MCF 10A (cell line): Measurements from ENCODE around the gene APBB2. TPM values are rescaled to one million over a fixed set of nuclear protein-coding genes. Genes with fewer than 3 reads are reported as not detected.
A peak's percentile ranks its signal among the peaks of the same experiment; 100 is the strongest.

Source experiments
- BruUV-seq: library from RNA; stranded (reverse); fragments of 400-500 nt; replicated peaks from 2 replicates; lab custom pipeline; 2021; lab: Mats Ljungman, UMichigan
- CTCF ChIA-PET: fragments of 300-600 bp; sonication (Branson Sonifier 250); formaldehyde crosslinking; extraction: SDS; loops from one replicate; lab custom pipeline; 2021; ENCODE audit warnings: antibody characterized with exemption, inconsistent platforms; lab: Yijun Ruan, JAX
- POLR2A ChIA-PET: fragments of 300-600, 350-650 bp; sonication (Branson Sonifier 250); formaldehyde crosslinking; extraction: SDS; loops from one replicate; lab custom pipeline; 2020; ENCODE audit warnings: antibody characterized with exemption, inconsistent platforms; lab: Yijun Ruan, JAX
- DNase-seq: peaks from one replicate; pipeline ENCODE4 v3.0.0-alpha.2; 2018; ENCODE audit not compliant: unreplicated experiment
- H3K27ac Mint-ChIP-seq: one replicate; pipeline ENCODE4 v1.8.0; 2022; ENCODE audit warnings: mild to moderate bottlenecking, low read depth, mixed read lengths; ENCODE audit not compliant: unreplicated experiment
- H3K27me3 Mint-ChIP-seq: one replicate; pipeline ENCODE4 v1.8.0; 2022; ENCODE audit warnings: mixed read lengths; ENCODE audit not compliant: insufficient read depth, unreplicated experiment
- H3K36me3 Mint-ChIP-seq: one replicate; pipeline ENCODE4 v1.8.0; 2022; ENCODE audit warnings: mild to moderate bottlenecking, moderate library complexity, mixed read lengths; ENCODE audit not compliant: insufficient read depth, unreplicated experiment
- H3K4me1 Mint-ChIP-seq: one replicate; pipeline ENCODE4 v1.8.0; 2022; ENCODE audit warnings: mixed read lengths; ENCODE audit not compliant: insufficient read depth, unreplicated experiment
- H3K4me3 Mint-ChIP-seq: one replicate; pipeline ENCODE4 v1.8.0; 2022; ENCODE audit warnings: mild to moderate bottlenecking, moderate library complexity, mixed read lengths; ENCODE audit not compliant: unreplicated experiment
- H3K9me3 Mint-ChIP-seq: one replicate; pipeline ENCODE4 v1.8.0; 2022; ENCODE audit warnings: mixed read lengths; ENCODE audit not compliant: unreplicated experiment
- intact Hi-C: fragments of 100-400 bp; cut with micrococcal nuclease; formaldehyde crosslinking; loops from 2 replicates; pipeline ENCODE4 v1.14.1; 2022
- total RNA-seq: library from RNA; stranded (reverse); gene quantifications from 2 replicates; pipeline ENCODE4 v1.2.3, GENCODE V29; 2022
- TF ChIP-seq, protein P1 (sequence below): fragments of 200-600 bp; IDR thresholded peaks from one replicate; pipeline ENCODE4 v1.8.0; 2022; ENCODE audit warnings: antibody characterized with exemption, mild to moderate bottlenecking; ENCODE audit not compliant: unreplicated experiment

Gene APBB2
- total RNA-seq, 1 experiment from 2014 or later, result 201 TPM

DNA sequence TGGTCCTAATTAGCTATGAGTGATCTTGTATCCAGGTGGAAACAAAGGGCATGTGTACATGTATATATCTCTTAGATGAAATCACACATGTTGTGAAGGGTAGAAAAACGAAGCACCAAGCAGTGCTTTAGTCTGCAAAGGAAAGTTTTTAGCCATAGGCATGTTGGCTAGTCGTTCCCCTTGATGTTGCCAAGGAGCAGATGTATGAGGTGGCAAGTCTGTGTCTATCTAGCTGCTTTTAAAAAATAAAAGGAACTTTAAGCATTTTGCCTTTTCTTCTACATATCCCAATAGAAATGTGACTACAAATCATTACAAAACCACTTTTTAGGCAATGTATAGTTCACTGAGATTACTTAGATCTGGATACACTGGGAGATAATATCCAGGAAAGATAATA is 401.5 kb downstream of the APBB2 start:
- ChIA-PET POLR2A (no interaction called here), CTCF (interaction anchor here (0.7 kb wide), 1 partner anchor 658 kb away, joined by 3 read pairs; no protein-coding TSS in a partner anchor)
- no peaks in the 10 kb centered on the region for H3K9me3 Mint-ChIP-seq
- no peaks in the 10 kb centered on the region for H3K4me1 Mint-ChIP-seq
- BruUV-seq, result no TSS peak
- DNase-seq, result no peak
- H3K27me3 Mint-ChIP-seq, result no peaks in the 10 kb centered on the region
- no peak overlapping the region for H3K4me3 Mint-ChIP-seq
- peaks cover 70% of the 10 kb centered on the region for H3K36me3 Mint-ChIP-seq
- intact Hi-C loops, result no loop called here
- TF ChIP-seq, protein P1, sequence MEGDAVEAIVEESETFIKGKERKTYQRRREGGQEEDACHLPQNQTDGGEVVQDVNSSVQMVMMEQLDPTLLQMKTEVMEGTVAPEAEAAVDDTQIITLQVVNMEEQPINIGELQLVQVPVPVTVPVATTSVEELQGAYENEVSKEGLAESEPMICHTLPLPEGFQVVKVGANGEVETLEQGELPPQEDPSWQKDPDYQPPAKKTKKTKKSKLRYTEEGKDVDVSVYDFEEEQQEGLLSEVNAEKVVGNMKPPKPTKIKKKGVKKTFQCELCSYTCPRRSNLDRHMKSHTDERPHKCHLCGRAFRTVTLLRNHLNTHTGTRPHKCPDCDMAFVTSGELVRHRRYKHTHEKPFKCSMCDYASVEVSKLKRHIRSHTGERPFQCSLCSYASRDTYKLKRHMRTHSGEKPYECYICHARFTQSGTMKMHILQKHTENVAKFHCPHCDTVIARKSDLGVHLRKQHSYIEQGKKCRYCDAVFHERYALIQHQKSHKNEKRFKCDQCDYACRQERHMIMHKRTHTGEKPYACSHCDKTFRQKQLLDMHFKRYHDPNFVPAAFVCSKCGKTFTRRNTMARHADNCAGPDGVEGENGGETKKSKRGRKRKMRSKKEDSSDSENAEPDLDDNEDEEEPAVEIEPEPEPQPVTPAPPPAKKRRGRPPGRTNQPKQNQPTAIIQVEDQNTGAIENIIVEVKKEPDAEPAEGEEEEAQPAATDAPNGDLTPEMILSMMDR, result no peak
- no peak overlapping the region for H3K27ac Mint-ChIP-seq

DNA sequence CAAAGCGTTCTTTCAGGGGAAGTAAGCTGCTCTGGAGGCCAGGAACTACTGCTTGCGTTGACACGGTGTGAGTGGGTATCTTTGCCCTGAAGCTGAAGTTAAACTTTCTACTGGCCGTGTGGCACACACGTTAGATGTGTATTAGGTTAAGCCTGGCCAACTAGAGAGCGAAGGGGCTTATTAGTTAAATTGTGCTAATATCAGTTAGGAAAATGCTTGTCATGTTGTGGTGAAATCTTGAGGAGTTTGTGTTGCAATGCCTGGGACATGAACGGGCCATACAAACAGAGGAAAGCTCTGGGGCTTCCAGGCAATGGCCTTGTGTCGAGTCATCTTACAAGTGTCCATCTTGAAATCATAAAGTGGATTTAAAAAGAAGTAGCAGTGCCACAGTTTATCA is 402.0 kb downstream of the APBB2 start:
- Mint-ChIP-seq H3K4me1 (no peaks in the 10 kb centered on the region), H3K27me3 (no peaks in the 10 kb centered on the region), H3K36me3 (peaks cover 65% of the 10 kb centered on the region), H3K4me3 (no peak overlapping the region), H3K27ac (no peak overlapping the region), H3K9me3 (no peaks in the 10 kb centered on the region)
- POLR2A ChIA-PET, result no interaction called here
- peak; percentile 5 for DNase-seq
- TF ChIP-seq, protein P1, result no peak
- CTCF ChIA-PET, result interaction anchor here (0.6 kb wide), 1 partner anchor 9 kb away, joined by 3 read pairs; no protein-coding TSS in a partner anchor
- no TSS peak for BruUV-seq
- intact Hi-C loops, result no loop called here

DNA sequence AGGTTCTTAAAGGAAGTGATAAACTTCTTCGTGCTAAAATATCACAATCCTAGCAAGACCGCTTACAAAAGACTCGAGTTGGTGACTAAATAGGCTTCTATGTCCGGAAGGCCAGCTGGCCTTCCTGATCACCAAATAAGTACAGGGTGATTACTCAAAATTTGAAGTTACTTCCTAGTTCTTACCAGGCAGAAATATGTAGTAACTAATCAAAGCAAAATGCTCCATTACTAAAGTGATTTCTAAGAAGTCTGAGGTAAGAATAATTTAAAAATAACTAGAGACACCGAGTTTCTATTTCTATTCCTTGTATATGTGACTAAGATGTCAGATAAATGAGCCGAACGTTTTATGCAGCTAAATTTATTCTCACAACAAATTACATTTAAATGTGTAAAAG is 402.4 kb downstream of the APBB2 start:
- intact Hi-C loops, result no loop called here
- ChIA-PET CTCF (interaction anchor here (0.6 kb wide), 2 partner anchors 9 to 79 kb away, joined by 3 read pairs; no protein-coding TSS in a partner anchor), POLR2A (interaction anchor here (0.5 kb wide), 1 partner anchor 12 kb away, joined by 5 read pairs; no protein-coding TSS in a partner anchor)
- no TSS peak for BruUV-seq
- Mint-ChIP-seq H3K4me3 (no peak overlapping the region), H3K27me3 (no peaks in the 10 kb centered on the region), H3K36me3 (peaks cover 61% of the 10 kb centered on the region), H3K4me1 (no peaks in the 10 kb centered on the region), H3K27ac (no peak overlapping the region), H3K9me3 (no peaks in the 10 kb centered on the region)
- TF ChIP-seq, protein P1, result no peak
- DNase-seq, result no peak

DNA sequence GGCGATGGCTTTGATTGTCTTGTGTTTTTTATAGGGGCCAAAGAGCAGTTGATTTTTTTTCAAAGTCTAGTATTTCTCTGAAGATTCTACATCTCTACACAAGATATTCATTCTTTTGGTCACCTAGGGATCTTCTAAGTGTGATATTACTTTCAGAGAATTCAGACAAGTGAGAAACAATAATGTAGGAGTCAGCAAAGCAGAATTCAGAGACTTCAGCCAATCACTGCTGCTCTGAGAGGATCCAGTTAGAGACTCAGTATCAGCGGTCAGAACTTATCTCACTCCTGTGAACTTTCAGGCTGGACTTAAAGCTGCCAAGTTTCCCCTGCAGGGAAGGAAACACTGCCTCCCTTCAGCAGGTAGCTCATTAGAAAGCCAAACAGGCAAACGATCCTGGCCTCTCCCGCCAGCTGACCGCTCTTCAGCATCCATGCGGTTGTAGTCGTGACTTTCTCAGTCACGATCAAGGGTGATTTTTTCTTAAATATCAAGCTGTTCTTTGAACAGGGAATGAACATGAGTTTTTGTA is 405.4 kb downstream of the APBB2 start:
- H3K36me3 Mint-ChIP-seq, result peaks cover 44% of the 10 kb centered on the region
- no TSS peak for BruUV-seq
- H3K9me3 Mint-ChIP-seq, result no peaks in the 10 kb centered on the region
- H3K4me1 Mint-ChIP-seq, result no peaks in the 10 kb centered on the region
- TF ChIP-seq, protein P1, result no peak
- DNase-seq, result no peak
- intact Hi-C loops, result no loop called here
- no peaks in the 10 kb centered on the region for H3K27me3 Mint-ChIP-seq
- POLR2A ChIA-PET, result interaction anchor here (1.5 kb wide), 1 partner anchor 10 kb away, joined by 3 read pairs; no protein-coding TSS in a partner anchor
- CTCF ChIA-PET, result no interaction called here
- no peak overlapping the region for H3K4me3 Mint-ChIP-seq
- peak overlapping the region; percentile 16 for H3K27ac Mint-ChIP-seq
